Natural killer cell (primary cell): ENCODE results near the gene CCDC40. TPM values are rescaled to one million over a fixed set of nuclear protein-coding genes. Genes with fewer than 3 reads are reported as not detected.

Source experiments
- ATAC-seq, 3 donors: fragments of 150-1000 bp in 2 of 3; fragments of 200-7000 bp in 1 of 3; cut with Tn5 transposase; 1 replicate in 1 of 3; 2 replicates in 2 of 3; pipeline ENCODE4 v1.10.0; 2021; ENCODE audit warnings: mild to moderate bottlenecking in 2 of 3, moderate library complexity in 2 of 3
- DNase-seq, 2 donors: peaks; one replicate each; pipeline versions ENCODE4 v3.0.0 to v3.0.0-alpha.2; 2013 to 2021; ENCODE audit warnings: mixed read lengths in 1 of 2
- H3K27ac ChIP-seq: one replicate; pipeline ENCODE4 v1.5.1; 2013; ENCODE audit warnings: mild to moderate bottlenecking, low read length
- H3K27me3 ChIP-seq: one replicate; pipeline ENCODE4 v1.6.1; 2013; ENCODE audit warnings: low read length; ENCODE audit not compliant: control insufficient read depth, insufficient read depth
- H3K36me3 ChIP-seq: one replicate; pipeline ENCODE4 v1.6.1; 2013; ENCODE audit warnings: low read length; ENCODE audit not compliant: control insufficient read depth, insufficient read depth
- H3K4me1 ChIP-seq: one replicate; pipeline ENCODE4 v1.6.1; 2013; ENCODE audit warnings: low read length; ENCODE audit not compliant: control insufficient read depth, insufficient read depth
- H3K4me3 ChIP-seq: one replicate; pipeline ENCODE4 v1.5.1; 2013; ENCODE audit warnings: low read length
- H3K9me3 ChIP-seq: one replicate; pipeline ENCODE4 v1.6.1; 2013; ENCODE audit warnings: low read length; ENCODE audit not compliant: control insufficient read depth, insufficient read depth
- H3K27ac Mint-ChIP-seq, 2 donors: one replicate each; pipeline ENCODE4 v1.8.0; 2022; ENCODE audit warnings: mild to moderate bottlenecking in 2 of 2, mixed read lengths in 2 of 2, moderate library complexity in 1 of 2
- H3K27me3 Mint-ChIP-seq, 2 donors: one replicate each; pipeline ENCODE4 v1.8.0; 2022; ENCODE audit warnings: low read depth in 2 of 2, mixed read lengths in 2 of 2
- H3K36me3 Mint-ChIP-seq: one replicate; pipeline ENCODE4 v1.8.0; 2022; ENCODE audit warnings: mixed read lengths
- H3K4me1 Mint-ChIP-seq, 2 donors: one replicate each; pipeline ENCODE4 v1.8.0; 2022; ENCODE audit warnings: mixed read lengths in 2 of 2
- H3K4me3 Mint-ChIP-seq: one replicate; pipeline ENCODE4 v1.8.0; 2022; ENCODE audit warnings: mild to moderate bottlenecking, moderate library complexity, mixed read lengths
- H3K9me3 Mint-ChIP-seq, 2 donors: one replicate each; pipeline ENCODE4 v1.8.0; 2022; ENCODE audit warnings: mixed read lengths in 2 of 2
- CTCF ChIP-seq: fragments of 200-600 bp; IDR thresholded peaks from one replicate; pipeline ENCODE4 v1.8.0; 2022; ENCODE audit warnings: antibody characterized with exemption
- WGBS: methylation state at CpG from one replicate; pipeline ENCODE4 v1.1.7; 2013; ENCODE audit warnings: missing lambda C conversion rate; ENCODE audit not compliant: insufficient coverage; 5-methylcytosine and 5-hydroxymethylcytosine counted together
- intact Hi-C: fragments of 100-400 bp; cut with micrococcal nuclease; formaldehyde crosslinking; loops from one replicate; pipeline ENCODE4 v1.14.2; 2022
- total RNA-seq, 4 donors: library from RNA; stranded (reverse); fragments of 120-200 nt in 1 of 4; gene quantifications; one replicate each; pipeline versions ENCODE4 v1.2.3 to v1.2.4, GENCODE V29; 2013 to 2022

The CCDC40 gene
- total RNA-seq, 3 donors from 2014 or later (not counting 1 experiment from before 2014, with no cell fraction given): 0.95 to 2.4 (median 1.5) TPM

- peaks cover 20% of the 10 kb centered on the region for H3K4me1 ChIP-seq
- Mint-ChIP-seq H3K36me3 (no peaks in the 10 kb centered on the region), H3K27me3 (peaks cover 11 to 14% of the 10 kb centered on the region in 2 donors), H3K9me3 (no peaks in the 10 kb centered on the region), H3K4me1 (peaks cover 13 to 20% of the 10 kb centered on the region in 2 donors), H3K27ac (no peak overlapping the region), H3K4me3 (peak overlapping the region; percentile 47)
- H3K27me3 ChIP-seq: peaks cover 9% of the 10 kb centered on the region
- H3K36me3 ChIP-seq: no peaks in the 10 kb centered on the region
- 98% methylated on average over 6 of the region's 9 CpGs for WGBS
- DNase-seq (no peak), ATAC-seq (no peak)
- intact Hi-C loops: no loop called here
- no peaks in the 10 kb centered on the region for H3K9me3 ChIP-seq
- no peak for TF ChIP-seq CTCF
- H3K4me3 ChIP-seq: no peak overlapping the region
- no peak overlapping the region for H3K27ac ChIP-seq
Observed at GRCh38 chr17:80032614-80033171, 3.7 kb upstream of the CCDC40 start.

GRCh38 chr17:80033840-80034239, 2.6 kb upstream of the CCDC40 start:
- Histone ChIP-seq H3K4me3 (no peak overlapping the region), H3K27me3 (peaks cover 13% of the 10 kb centered on the region), H3K36me3 (no peaks in the 10 kb centered on the region), H3K4me1 (peaks cover 20% of the 10 kb centered on the region), H3K27ac (no peak overlapping the region), H3K9me3 (no peaks in the 10 kb centered on the region)
- Mint-ChIP-seq H3K27ac (no peak overlapping the region), H3K4me3 (no peak overlapping the region), H3K4me1 (peaks cover 13 to 20% of the 10 kb centered on the region in 2 donors), H3K27me3 (peaks cover 14 to 15% of the 10 kb centered on the region in 2 donors), H3K36me3 (no peaks in the 10 kb centered on the region), H3K9me3 (no peaks in the 10 kb centered on the region)
- 98% methylated on average over 4 of the region's 4 CpGs for WGBS
- intact Hi-C loops: no loop called here
- TF ChIP-seq CTCF: no peak
- ATAC-seq: no peak
- no peak for DNase-seq

- no peaks in the 10 kb centered on the region for H3K36me3 Mint-ChIP-seq
- Histone ChIP-seq H3K36me3 (no peaks in the 10 kb centered on the region), H3K9me3 (no peaks in the 10 kb centered on the region), H3K27ac (no peak overlapping the region), H3K4me1 (peaks cover 20% of the 10 kb centered on the region), H3K27me3 (peaks cover 13% of the 10 kb centered on the region), H3K4me3 (peak overlapping the region; percentile 41)
- DNase-seq (peak; percentile 48 to 74), ATAC-seq (peak; percentile 32 to 52 (median 47))
- intact Hi-C loops: no loop called here
- peaks cover 13 to 20% of the 10 kb centered on the region in 2 donors for H3K4me1 Mint-ChIP-seq
- peaks cover 20 to 21% of the 10 kb centered on the region in 2 donors for H3K27me3 Mint-ChIP-seq
- WGBS: 5% methylated on average over 55 of the region's 55 CpGs
- no peak for TF ChIP-seq CTCF
- H3K4me3 Mint-ChIP-seq: peak overlapping the region; percentile 90
- no peaks in the 10 kb centered on the region for H3K9me3 Mint-ChIP-seq
- peak overlapping the region; percentile 84 to 86 for H3K27ac Mint-ChIP-seq
Observed at GRCh38 chr17:80034791-80035686, 1.4 kb upstream of the CCDC40 start.
